H1 (cell line): ENCODE results near the gene NUDT3. TPM values are rescaled to one million over a fixed set of nuclear protein-coding genes. Genes with fewer than 3 reads are reported as not detected.

Source experiments
- CHD2 ChIP-seq: IDR thresholded peaks from 2 replicates; pipeline ENCODE4 v1.6.1; 2012; ENCODE audit warnings: low read length, improper control_type of control experiment
- CREB1 ChIP-seq: IDR thresholded peaks from 2 replicates; pipeline ENCODE4 v1.6.1; 2012; ENCODE audit warnings: inconsistent platforms
- CTBP2 ChIP-seq: IDR thresholded peaks from 2 replicates; pipeline ENCODE4 v1.7.0; 2011; ENCODE audit warnings: borderline replicate concordance, mild to moderate bottlenecking, moderate library complexity, mixed read lengths, low read length; ENCODE audit not compliant: insufficient read depth, insufficient read length
- CTCF ChIP-seq, 3 experiments: IDR thresholded peaks; 1 replicate in 2 of 3; 2 replicates in 1 of 3; pipeline versions ENCODE4 v1.5.1 to v1.6.1; 2011; ENCODE audit warnings: low read length in 3 of 3, mild to moderate bottlenecking in 3 of 3, inconsistent platforms in 2 of 3, low read depth in 1 of 3, moderate library complexity in 1 of 3; ENCODE audit not compliant: insufficient read depth in 1 of 3; ENCODE audit errors: control extremely low read depth in 1 of 3
- FOSL1 ChIP-seq: IDR thresholded peaks from 2 replicates; pipeline ENCODE4 v1.6.1; 2011; ENCODE audit warnings: mild to moderate bottlenecking, low read depth, low read length, moderate library complexity; ENCODE audit not compliant: insufficient read depth
- HDAC2 ChIP-seq, 2 experiments: fragments of 300-600 bp in 1 of 2; sonication (generic) in 1 of 2; IDR thresholded peaks; 2 replicates each; pipeline ENCODE4 v1.6.1; 2011 to 2012; ENCODE audit warnings: low read depth in 2 of 2, low read length in 2 of 2, mild to moderate bottlenecking in 2 of 2, moderate library complexity in 2 of 2, borderline replicate concordance in 1 of 2, inconsistent platforms in 1 of 2
- KDM4A ChIP-seq: IDR thresholded peaks from one replicate; pipeline ENCODE4 v1.7.1; 2012; ENCODE audit warnings: low read depth, mild to moderate bottlenecking, moderate library complexity, low read length, inconsistent platforms; ENCODE audit not compliant: severe bottlenecking
- PHF8 ChIP-seq: fragments of 200-600 bp; sonication (generic); conservative IDR thresholded peaks from 2 replicates; pipeline ENCODE4 v1.7.1; 2012; ENCODE audit warnings: low read depth, mild to moderate bottlenecking, inconsistent platforms, low read length, moderate library complexity
- SIRT6 ChIP-seq: IDR thresholded peaks from one replicate; pipeline ENCODE4 v1.7.1; 2012; ENCODE audit warnings: low read length, inconsistent platforms
- SRF ChIP-seq: IDR thresholded peaks from 2 replicates; pipeline ENCODE4 v1.6.1; 2011; ENCODE audit warnings: mild to moderate bottlenecking, low read depth, low read length, moderate library complexity
- polyA plus RNA-seq, 7 experiments: library from polyadenylated mRNA; depleted of rRNA in 3 of 7; stranded (reverse) in 5 of 7; unstranded in 2 of 7; fragments of >200 nt in 5 of 7; fragments of 200-250 nt in 2 of 7; gene quantifications; 1 replicate in 5 of 7; 2 replicates in 1 of 7; 4 replicates in 1 of 7; pipeline versions ENCODE4 v1.2.1 to v1.2.3, GENCODE V29; 2011 to 2013; ENCODE audit warnings: missing spikeins in 2 of 7, mixed read lengths in 2 of 7
- total RNA-seq: library from RNA; stranded (reverse); fragmentation: NEBNext Ultra II Directional; extraction: Animal tissue kit (Norgen Biotek cat#: 25700); gene quantifications from 2 replicates; pipeline ENCODE4 v1.2.1, GENCODE V29; 2021

The NUDT3 gene
- total and polyA plus RNA-seq, 2 of the 8 experiments (the other 6 are each of a cell fraction or from before 2014, with no cell fraction given), result 14.1 to 36.9 TPM

GRCh38 chr6:34235307-34236130 lies 156.9 kb downstream of the NUDT3 start (continued):
- TF ChIP-seq CTBP2 (no peak), HDAC2 (IDR thresholded peaks at IDR 0.05; ENCODE audit: borderline replicate concordance in 1 of 2, low read depth in 2 of 2, low read length in 2 of 2) (0 out of 4 replicates have a peak, but pooled peaks of 1 of the 2 experiments have one; percentile 70), KDM4A (no peak), CREB1 (peak; percentile 45), CTCF (IDR thresholded peaks at IDR 0.05; ENCODE audit: control extremely low read depth in 1 of 3, insufficient read depth in 1 of 3, low read depth in 1 of 3, low read length in 3 of 3) (0 out of 4 replicates have a peak, but pooled peaks of 1 of the 3 experiments have one; percentile 3), PHF8 (peak; percentile 34), SRF (no peak), SIRT6 (no peak), CHD2 (no peak), FOSL1 (no peak)
